ENCODE measurements around the gene MACROD2.
"Not testable (repeated sequence)": the region's sequence is repeated elsewhere in the genome, so short reads cannot be mapped to it uniquely, and the experiment has no call there.

The MACROD2 gene

GRCh38 chr20:14889496-14890255 is 894.4 kb downstream of the MACROD2 start:
- no peak for DNase-seq

DNA sequence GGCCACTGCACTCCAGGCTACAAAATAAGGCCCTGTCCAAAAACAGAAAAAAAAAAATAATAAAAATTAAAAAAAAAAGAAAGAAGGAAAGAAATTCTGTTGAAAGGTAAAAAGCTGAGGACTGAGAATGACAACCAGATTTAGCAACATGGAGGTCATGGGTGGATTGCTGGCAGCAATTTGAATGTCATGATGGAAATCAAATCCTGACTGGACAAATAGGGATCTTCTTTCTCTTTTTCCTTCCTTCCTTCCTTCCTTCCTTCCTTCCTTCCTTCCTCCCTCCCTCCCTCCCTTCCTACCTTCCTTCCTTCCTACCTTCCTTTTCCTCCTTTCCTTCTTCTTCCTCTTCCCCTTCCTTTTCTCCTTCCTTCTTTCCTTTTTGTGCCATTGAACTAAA is 895.4 kb downstream of the MACROD2 start:
- DNase-seq, result no peak

- DNase-seq, result no peak
Measured at GRCh38 chr20:14892782-14893181, 897.5 kb downstream of the MACROD2 start.

DNA sequence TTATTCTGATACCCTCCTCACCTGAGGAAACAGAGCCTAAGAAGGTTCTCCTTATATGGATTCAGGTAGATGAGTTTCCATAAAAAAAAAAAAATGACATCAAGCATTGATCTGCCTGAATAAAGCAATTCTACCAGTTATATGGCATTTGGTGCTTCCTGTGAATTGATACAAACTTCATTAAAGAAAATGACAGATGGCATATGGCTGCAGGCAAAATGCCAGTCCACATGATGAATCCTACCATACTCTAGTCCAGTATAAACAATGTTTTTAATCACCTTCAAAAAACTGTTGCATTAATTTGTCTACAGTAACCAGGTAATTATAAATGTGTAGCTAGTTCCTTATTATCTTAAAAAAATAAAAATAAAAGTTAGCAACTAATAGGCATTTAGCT is 901.3 kb downstream of the MACROD2 start:
- DNase-seq, result no peak

DNA sequence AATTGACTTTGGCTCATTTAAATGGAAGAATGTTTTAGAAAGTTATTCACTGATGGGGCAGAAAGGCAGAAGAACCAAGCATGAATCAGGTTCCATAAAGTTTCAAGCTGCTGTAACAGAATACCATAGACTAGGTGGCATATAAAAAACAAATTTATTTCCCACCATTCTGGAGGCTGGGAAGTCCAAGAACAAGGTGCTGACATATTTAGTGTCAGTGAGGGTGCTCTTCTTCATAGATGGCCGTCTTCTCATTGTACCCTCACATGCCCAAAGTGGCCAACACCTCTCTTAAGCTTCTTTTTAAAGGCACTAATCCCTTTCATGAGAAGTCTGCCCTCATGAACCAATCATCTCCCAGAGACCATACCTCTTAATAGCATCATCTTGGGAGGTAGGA is 902.3 kb downstream of the MACROD2 start:
- no peak for DNase-seq

DNA sequence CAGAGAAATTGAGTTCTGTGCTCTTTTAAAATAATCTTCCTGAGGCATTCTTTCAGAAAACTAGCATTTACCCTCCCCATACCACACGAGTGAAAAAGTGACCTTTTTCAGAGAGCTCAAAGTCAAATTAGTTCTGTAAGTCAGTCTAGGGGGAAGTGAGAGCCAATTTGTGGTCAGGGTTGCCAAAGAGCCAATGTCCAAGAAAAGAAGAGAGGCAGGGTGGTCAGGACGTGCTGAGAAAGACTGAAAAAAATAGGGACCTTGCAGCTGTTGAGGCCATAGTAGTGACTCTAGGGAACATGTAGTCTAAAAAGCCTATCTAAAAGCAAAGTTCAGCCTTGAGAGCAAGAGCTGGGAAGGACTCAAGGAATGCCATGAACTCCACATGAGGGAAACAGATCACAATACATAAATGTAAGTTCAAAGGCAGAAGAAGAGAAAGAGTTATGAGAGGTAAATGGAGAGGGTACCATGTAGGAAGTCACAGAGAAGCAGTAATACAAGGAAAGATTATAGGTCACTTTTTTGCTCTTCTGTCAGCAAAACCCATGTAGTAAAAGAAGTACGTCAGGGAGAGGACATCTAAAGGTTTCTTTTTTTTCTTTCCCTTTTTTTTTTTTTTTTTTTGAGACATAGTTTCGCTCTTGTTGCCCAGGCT is 907.2 kb downstream of the MACROD2 start:
- no peak for DNase-seq

DNA sequence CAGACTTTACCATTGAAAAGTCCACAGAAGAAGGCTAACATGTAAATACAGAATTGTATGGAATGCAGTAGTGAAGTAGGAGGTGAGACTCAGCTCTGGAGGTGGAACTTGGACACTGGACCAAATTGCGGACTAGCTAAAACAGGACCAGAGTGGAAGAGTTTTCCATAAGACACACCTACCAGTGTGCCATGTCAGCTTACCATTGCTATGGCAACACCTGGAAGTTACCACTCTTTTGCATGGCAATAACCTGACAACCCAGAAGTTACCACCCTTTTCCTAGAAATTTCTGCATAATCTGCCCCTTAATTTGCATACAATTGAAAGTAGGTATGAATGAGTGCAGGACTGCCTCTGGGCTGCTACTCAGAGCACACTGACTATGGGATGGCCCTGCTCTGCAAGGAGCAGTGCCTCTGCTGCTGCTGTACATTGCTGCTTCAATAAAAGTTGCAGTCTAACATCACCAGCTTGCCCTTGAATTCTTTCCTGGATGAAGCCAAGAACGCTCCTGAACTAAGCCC is 911.7 kb downstream of the MACROD2 start:
- no peak for DNase-seq

DNA sequence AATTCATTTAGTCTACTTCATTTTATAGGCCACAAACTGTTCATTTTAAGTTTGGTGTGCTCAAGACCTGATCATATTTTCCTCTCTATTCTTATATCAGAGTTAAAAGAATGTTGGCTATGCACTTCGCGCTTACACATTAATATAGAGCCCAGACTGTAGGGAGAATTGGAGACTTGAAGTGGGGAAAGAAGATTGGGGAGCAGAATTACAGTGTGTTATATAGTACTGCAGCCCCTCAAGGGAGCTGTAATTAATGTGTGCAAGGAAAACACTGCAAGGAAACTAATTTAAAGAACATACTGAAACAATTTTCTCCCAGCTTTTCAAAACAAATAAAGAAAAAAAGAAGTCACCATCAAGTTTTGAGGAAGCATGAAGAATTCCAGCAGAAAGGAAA is 914.8 kb downstream of the MACROD2 start:
- no peak for DNase-seq

GRCh38 chr20:14913896-14914620 is 918.7 kb downstream of the MACROD2 start:
- DNase-seq, result no peak

- no peak for DNase-seq
Measured at GRCh38 chr20:14914633-14915032, 919.3 kb downstream of the MACROD2 start.

GRCh38 chr20:14915356-14915755 is 920.0 kb downstream of the MACROD2 start:
- no peak for DNase-seq

GRCh38 chr20:14916360-14916920 is 921.1 kb downstream of the MACROD2 start:
- no peak for DNase-seq

DNA sequence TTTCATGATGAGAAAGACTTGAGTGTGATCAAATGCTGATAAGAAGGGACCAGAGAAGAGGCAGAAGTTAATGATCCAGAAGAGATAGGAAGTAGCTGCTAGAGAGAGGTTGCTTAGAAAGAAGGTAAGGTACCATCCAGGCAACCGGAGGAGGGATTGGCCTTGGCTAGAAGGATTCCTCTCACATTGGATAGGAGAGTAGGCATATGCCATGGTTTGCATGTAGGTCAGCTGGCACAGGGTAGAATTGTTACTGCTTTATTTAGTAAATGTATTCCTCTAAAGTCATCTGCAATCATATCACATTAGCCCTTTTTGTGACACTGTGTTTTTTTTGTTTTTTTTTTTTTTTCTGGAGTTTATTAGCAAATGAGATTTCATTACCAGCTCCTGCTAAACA is 923.0 kb downstream of the MACROD2 start:
- no peak for DNase-seq

GRCh38 chr20:14918976-14919375 is 923.7 kb downstream of the MACROD2 start:
- DNase-seq, result no peak

DNA sequence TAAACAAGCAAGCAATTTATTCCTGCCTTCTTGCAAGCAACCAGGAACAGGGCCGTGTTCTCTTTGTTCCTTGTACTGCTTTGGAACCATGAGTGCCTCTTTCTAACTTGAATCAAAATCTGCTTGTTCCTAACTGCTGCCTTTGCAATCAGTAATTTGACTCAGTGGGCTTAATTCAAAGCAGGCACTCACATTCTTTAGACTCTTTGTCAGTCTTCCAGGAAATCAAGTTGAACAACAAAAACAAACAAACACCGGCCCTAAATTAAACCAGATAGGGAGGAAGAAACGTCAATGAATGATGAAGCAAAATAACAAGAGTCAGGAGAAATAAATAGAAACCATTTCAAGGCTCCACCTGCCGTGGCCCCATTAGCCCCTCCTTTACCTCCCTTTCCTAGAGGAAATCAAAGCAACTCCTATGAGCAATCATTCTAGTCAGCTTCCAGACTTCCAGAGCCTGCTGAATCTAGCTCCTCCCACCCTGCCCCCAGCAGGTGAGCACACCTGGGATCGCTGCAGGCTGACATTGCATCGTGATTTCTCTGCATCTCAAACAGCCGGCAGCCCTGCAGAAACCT is 924.3 kb downstream of the MACROD2 start:
- DNase-seq, result no peak

GRCh38 chr20:14921513-14921912 is 926.2 kb downstream of the MACROD2 start:
- DNase-seq, result no peak

DNA sequence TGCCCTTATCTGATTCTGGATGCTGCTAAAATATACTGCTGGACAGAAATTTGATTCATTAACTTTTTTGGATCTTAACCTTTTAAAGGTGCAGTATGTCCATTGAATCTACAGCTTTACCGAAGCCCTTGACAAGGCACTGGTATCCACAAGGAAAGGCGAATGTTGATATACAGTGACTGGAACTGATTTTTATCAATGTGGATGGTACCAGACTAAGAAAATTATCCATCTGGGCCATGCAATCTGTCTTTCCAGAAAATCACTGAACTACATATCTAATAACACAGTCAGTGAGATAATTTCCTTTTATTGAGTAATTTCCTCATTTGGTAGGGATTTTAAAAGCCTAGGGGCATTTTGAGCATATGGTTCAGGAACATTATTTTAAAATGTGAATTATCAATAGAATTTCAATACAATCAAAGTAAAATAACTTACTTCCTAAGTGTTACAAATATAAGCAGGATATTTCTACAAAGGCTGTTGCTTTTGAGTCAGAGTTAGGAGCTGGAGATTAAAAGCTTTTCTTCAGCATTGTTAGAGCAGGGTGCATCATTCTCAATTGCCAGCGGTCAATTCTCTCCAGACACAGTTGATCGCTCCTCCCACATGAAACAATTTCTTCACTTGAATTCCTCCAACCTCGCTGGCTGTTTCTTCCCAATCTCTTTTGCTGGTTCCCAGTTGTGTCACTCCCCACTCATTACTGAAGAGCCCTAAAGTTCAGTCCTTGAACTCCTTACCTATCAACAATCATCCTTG is 927.4 kb downstream of the MACROD2 start:
- DNase-seq, result no peak

GRCh38 chr20:14924433-14924832 is 929.1 kb downstream of the MACROD2 start:
- no peak for DNase-seq

DNA sequence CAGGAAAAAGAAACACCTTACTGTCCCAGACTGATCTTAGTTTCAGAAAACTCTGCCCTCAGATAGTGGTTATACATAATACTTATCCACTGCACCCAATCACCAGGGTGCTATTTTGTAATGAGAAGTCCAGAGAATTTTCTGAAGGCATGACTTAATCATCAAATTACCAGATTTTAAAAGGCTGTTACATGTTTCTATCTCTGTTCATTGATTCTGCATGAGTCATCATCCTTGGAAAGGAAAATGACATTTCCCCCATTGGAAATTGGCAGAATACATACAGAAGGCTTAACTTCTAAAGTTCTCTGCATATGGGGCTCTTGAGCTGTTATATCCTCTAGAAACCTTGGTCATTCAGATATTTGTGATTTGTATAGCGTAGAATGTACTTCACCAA is 930.0 kb downstream of the MACROD2 start:
- no peak for DNase-seq

- DNase-seq, result not testable (repeated sequence)
Measured at GRCh38 chr20:14926436-14926835, 931.1 kb downstream of the MACROD2 start.

- DNase-seq, result no peak
Measured at GRCh38 chr20:14928083-14928482, 932.8 kb downstream of the MACROD2 start.

GRCh38 chr20:14929388-14929787 is 934.1 kb downstream of the MACROD2 start:
- DNase-seq, result no peak
